B cell (primary cell): ENCODE data around the gene DENND1A. TPM values are rescaled to one million over a fixed set of nuclear protein-coding genes. Genes with fewer than 3 reads are reported as not detected.

Source experiments
- ATAC-seq: fragments of 200-7000 bp; cut with Tn5 transposase; one replicate; pipeline ENCODE4 v1.10.0; 2021; ENCODE audit warnings: low read depth, mild to moderate bottlenecking, moderate number of reproducible peaks, moderate library complexity
- CTCF ChIA-PET: fragments of 350-600 bp; sonication (Branson Sonifier 250); formaldehyde crosslinking; loops from one replicate; lab custom pipeline; 2021; ENCODE audit warnings: antibody characterized with exemption, inconsistent platforms; lab: Charles Lee
- POLR2A ChIA-PET: fragments of 350-600 bp; sonication (Branson Sonifier 250); formaldehyde crosslinking; loops from one replicate; lab custom pipeline; 2021; ENCODE audit warnings: antibody characterized with exemption; lab: Charles Lee
- DNase-seq: peaks from one replicate; pipeline ENCODE4 v3.0.0; 2013
- H2AFZ ChIP-seq: 2 replicates; pipeline ENCODE4 v1.6.1; 2012; ENCODE audit warnings: mild to moderate bottlenecking, low read depth, low read length; ENCODE audit not compliant: insufficient read depth, poor library complexity, severe bottlenecking
- H3K27ac ChIP-seq, 2 donors: 1 replicate in 1 of 2; 2 replicates in 1 of 2; pipeline ENCODE4 v1.5.1; 2012 to 2013; ENCODE audit warnings: low read length in 2 of 2, mild to moderate bottlenecking in 2 of 2, moderate library complexity in 1 of 2
- H3K27me3 ChIP-seq, 4 experiments: fragments of 200-600 bp in 1 of 4; sonication (generic) in 1 of 4; replicated peaks in 1 of 4; 1 replicate in 2 of 4; 2 replicates in 2 of 4; pipeline versions ENCODE4 v1.6.1 to v1.7.0; 2013 to 2016; ENCODE audit warnings: low read length in 3 of 4, mild to moderate bottlenecking in 2 of 4, mixed read lengths in 1 of 4, moderate library complexity in 1 of 4; ENCODE audit not compliant: insufficient read depth in 4 of 4, control insufficient read depth in 3 of 4; ENCODE audit errors: control extremely low read depth in 1 of 4
- H3K36me3 ChIP-seq, 2 experiments: replicated peaks in 1 of 2; 1 replicate in 1 of 2; 2 replicates in 1 of 2; pipeline versions ENCODE4 v1.6.1 to v1.7.1; 2013; ENCODE audit warnings: low read length in 1 of 2; ENCODE audit not compliant: insufficient read depth in 2 of 2, control insufficient read depth in 1 of 2; ENCODE audit errors: control extremely low read depth in 1 of 2, extremely low read depth in 1 of 2
- H3K4me1 ChIP-seq, 2 donors: fragments of 200-600 bp in 1 of 2; sonication (generic) in 1 of 2; 1 replicate in 1 of 2; 2 replicates in 1 of 2; pipeline versions ENCODE4 v1.5.1 to v1.6.1; 2013 to 2017; ENCODE audit warnings: low read length in 2 of 2; ENCODE audit not compliant: control insufficient read depth in 2 of 2, insufficient read depth in 2 of 2
- H3K4me2 ChIP-seq: replicated peaks from 2 replicates; pipeline ENCODE3; 2012; ENCODE audit warnings: mild to moderate bottlenecking, low read depth, low read length; ENCODE audit not compliant: poor library complexity, severe bottlenecking
- H3K4me3 ChIP-seq, 5 experiments: fragments of 200-600 bp in 1 of 5; sonication (generic) in 1 of 5; 1 replicate in 3 of 5; 2 replicates in 2 of 5; pipeline versions ENCODE4 v1.5.1 to v1.7.0; 2011 to 2016; ENCODE audit warnings: low read length in 4 of 5, mild to moderate bottlenecking in 4 of 5, low read depth in 2 of 5, control low read depth in 1 of 5, moderate library complexity in 1 of 5; ENCODE audit not compliant: insufficient read depth in 1 of 5; ENCODE audit errors: control extremely low read depth in 1 of 5, extremely low read depth in 1 of 5
- H3K79me2 ChIP-seq: fragments of 200-600 bp; sonication (generic); one replicate; pipeline ENCODE4 v1.6.0; 2016; ENCODE audit warnings: low read length; ENCODE audit not compliant: control insufficient read depth, insufficient read depth
- H3K9ac ChIP-seq: fragments of 200-600 bp; sonication (generic); 2 replicates; pipeline ENCODE4 v1.6.1; 2017; ENCODE audit warnings: mild to moderate bottlenecking, low read length, moderate library complexity
- H3K9me3 ChIP-seq, 3 donors: one replicate each; pipeline versions ENCODE4 v1.6.1 to v1.7.1; 2013; ENCODE audit warnings: low read length in 2 of 3; ENCODE audit not compliant: control insufficient read depth in 2 of 3, insufficient read depth in 1 of 3; ENCODE audit errors: control extremely low read depth in 1 of 3
- H4K20me1 ChIP-seq: 2 replicates; pipeline ENCODE4 v1.6.0; 2012; ENCODE audit warnings: mild to moderate bottlenecking, low read length; ENCODE audit not compliant: insufficient read depth, control insufficient read depth, poor library complexity, severe bottlenecking
- H3K27ac Mint-ChIP-seq: one replicate; pipeline ENCODE4 v1.8.0; 2021; ENCODE audit warnings: mixed read lengths
- H3K27me3 Mint-ChIP-seq: one replicate; pipeline ENCODE4 v1.8.0; 2021; ENCODE audit warnings: mixed read lengths
- H3K4me1 Mint-ChIP-seq: one replicate; pipeline ENCODE4 v1.8.0; 2021; ENCODE audit warnings: mixed read lengths
- H3K4me3 Mint-ChIP-seq: one replicate; pipeline ENCODE4 v1.8.0; 2021; ENCODE audit warnings: mixed read lengths
- H3K9me3 Mint-ChIP-seq: one replicate; pipeline ENCODE4 v1.8.0; 2022; ENCODE audit warnings: mixed read lengths; ENCODE audit not compliant: insufficient read depth
- CTCF ChIP-seq: fragments of 200-600 bp; IDR thresholded peaks from one replicate; pipeline ENCODE4 v1.8.0; 2022; ENCODE audit warnings: antibody characterized with exemption, mild to moderate bottlenecking
- EZH2 ChIP-seq: IDR thresholded peaks from 2 replicates; pipeline ENCODE4 v1.6.1; 2012; ENCODE audit warnings: borderline replicate concordance, low read depth, mild to moderate bottlenecking, moderate library complexity, low read length; ENCODE audit not compliant: insufficient read depth, poor library complexity, severe bottlenecking
- WGBS: methylation state at CpG from one replicate; pipeline ENCODE4 v1.1.5; 2013; ENCODE audit warnings: missing lambda C conversion rate; ENCODE audit not compliant: insufficient coverage; 5-methylcytosine and 5-hydroxymethylcytosine counted together
- intact Hi-C: fragments of 100-400 bp; cut with micrococcal nuclease; formaldehyde crosslinking; loops from one replicate; pipeline ENCODE4 v1.10.0; 2022
- polyA plus RNA-seq: library from polyadenylated mRNA; depleted of rRNA; stranded (reverse); fragments of >200 nt; gene quantifications from 2 replicates; pipeline ENCODE4 v1.2.3, GENCODE V29; 2012
- total RNA-seq, 2 donors: library from RNA; stranded (reverse); fragments of 120-200 nt in 1 of 2; gene quantifications; 1 replicate in 1 of 2; 2 replicates in 1 of 2; pipeline versions ENCODE4 v1.2.3 to v1.2.4, GENCODE V29; 2013 to 2022

The DENND1A gene
- total and polyA plus RNA-seq, 2 donors (not counting 1 experiment from before 2014, with no cell fraction given) = 10.8 to 26.0 TPM

GRCh38 chr9:123389698-123390097 is 540.2 kb downstream of the DENND1A start:
- H3K27ac ChIP-seq = no peak overlapping the region
- no peaks in the 10 kb centered on the region for H3K4me1 ChIP-seq
- no peaks in the 10 kb centered on the region for H3K27me3 ChIP-seq
- H3K4me2 ChIP-seq = no peak overlapping the region
- Mint-ChIP-seq H3K4me1 (peaks cover 2% of the 10 kb centered on the region), H3K27me3 (no peaks in the 10 kb centered on the region), H3K4me3 (no peak overlapping the region), H3K9me3 (no peaks in the 10 kb centered on the region), H3K27ac (no peak overlapping the region)
- H3K4me3 ChIP-seq = no peak overlapping the region
- DNase-seq (no peak), ATAC-seq (no peak)
- H3K36me3 ChIP-seq = peaks cover 0 to 2% of the 10 kb centered on the region in 2 experiments
- no peak overlapping the region for H3K9ac ChIP-seq
- POLR2A ChIA-PET = no interaction called here
- H3K9me3 ChIP-seq = peaks cover 0 to 4% (median 0%) of the 10 kb centered on the region in 3 donors
- no peaks in the 10 kb centered on the region for H3K79me2 ChIP-seq
- no peak for TF ChIP-seq EZH2
- TF ChIP-seq CTCF = no peak
- no peaks in the 10 kb centered on the region for H4K20me1 ChIP-seq
- CTCF ChIA-PET = interaction anchor here (0.8 kb wide), 1 partner anchor 36 kb away, joined by 3 read pairs; no protein-coding TSS in a partner anchor
- H2AFZ ChIP-seq = no peak overlapping the region
- WGBS = 89% methylated on average over 12 of the region's 12 CpGs
- intact Hi-C loops = loop anchor here (10.0 kb wide), 1 partner anchor 1265 kb away; no protein-coding TSS in a partner anchor

- H3K27ac ChIP-seq = no peak overlapping the region
- H3K4me3 ChIP-seq = no peak overlapping the region
- Mint-ChIP-seq H3K4me1 (peaks cover 2% of the 10 kb centered on the region), H3K9me3 (no peaks in the 10 kb centered on the region), H3K27ac (no peak overlapping the region), H3K27me3 (no peaks in the 10 kb centered on the region), H3K4me3 (no peak overlapping the region)
- no peak for DNase-seq
- no peak overlapping the region for H3K9ac ChIP-seq
- no peaks in the 10 kb centered on the region for H3K27me3 ChIP-seq
- ChIA-PET POLR2A (no interaction called here), CTCF (interaction anchor here (1.7 kb wide), 1 partner anchor 307 kb away, joined by 5 read pairs; no protein-coding TSS in a partner anchor)
- H3K36me3 ChIP-seq = peaks cover 0 to 2% of the 10 kb centered on the region in 2 experiments
- no peak overlapping the region for H3K4me2 ChIP-seq
- no peaks in the 10 kb centered on the region for H4K20me1 ChIP-seq
- TF ChIP-seq EZH2 (no peak), CTCF (no peak)
- peaks cover 0 to 4% (median 0%) of the 10 kb centered on the region in 3 donors for H3K9me3 ChIP-seq
- H3K79me2 ChIP-seq = no peaks in the 10 kb centered on the region
- ATAC-seq = no peak
- 82% methylated on average over 10 of the region's 10 CpGs for WGBS
- intact Hi-C loops = loop anchor here (10.0 kb wide), 1 partner anchor 1264 kb away; no protein-coding TSS in a partner anchor
- H2AFZ ChIP-seq = no peak overlapping the region
- no peaks in the 10 kb centered on the region for H3K4me1 ChIP-seq
Measured at GRCh38 chr9:123389070-123389469, 540.9 kb downstream of the DENND1A start.
